Measurements from ENCODE around the gene PGS1.

DNA sequence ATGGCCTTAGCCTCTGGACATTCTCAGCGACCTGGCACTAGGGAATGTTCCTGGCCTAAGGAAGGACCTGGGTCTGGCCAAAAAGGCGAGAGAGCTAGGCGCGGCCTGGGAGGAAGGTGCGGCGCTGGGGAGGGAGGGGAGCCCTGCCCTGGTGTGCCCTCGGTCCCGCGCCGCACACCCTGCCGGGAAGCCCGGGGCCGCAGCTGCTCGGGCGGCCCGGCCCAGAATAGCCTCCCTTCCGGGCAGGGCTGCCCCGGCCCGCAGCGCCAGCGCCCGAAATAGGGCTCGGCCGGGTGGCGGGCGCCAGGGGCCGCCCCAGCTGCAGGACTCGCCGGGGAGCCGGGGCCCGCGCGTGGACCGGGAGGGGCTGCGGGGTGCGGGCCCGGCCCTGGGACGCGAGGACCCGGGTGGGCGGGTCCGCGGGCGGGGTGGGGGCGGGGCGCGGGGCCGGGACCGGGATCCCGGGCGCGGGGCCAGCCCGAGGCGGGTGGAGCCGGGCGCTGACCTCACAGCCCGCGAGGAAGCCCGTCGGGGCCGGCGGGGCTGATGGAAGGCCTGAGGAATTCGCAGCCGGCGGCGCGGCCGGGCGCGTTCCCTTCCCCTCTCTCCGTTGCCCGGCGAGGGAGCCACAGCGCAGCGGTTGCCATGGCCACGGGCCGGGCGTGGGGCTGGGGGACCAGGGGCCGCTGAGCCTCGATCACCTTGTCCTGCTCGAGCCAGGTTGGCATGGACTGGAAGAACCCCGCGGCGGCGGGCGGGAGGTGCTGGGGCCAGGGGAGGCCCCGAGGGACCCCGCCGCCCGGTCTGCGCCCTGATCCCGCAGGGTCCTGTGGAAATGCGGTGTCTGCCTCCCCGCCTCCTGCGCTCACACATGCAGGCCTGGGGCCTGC is 36.6 kb upstream of the PGS1 start:
- TF ChIP-seq, protein P1, sequence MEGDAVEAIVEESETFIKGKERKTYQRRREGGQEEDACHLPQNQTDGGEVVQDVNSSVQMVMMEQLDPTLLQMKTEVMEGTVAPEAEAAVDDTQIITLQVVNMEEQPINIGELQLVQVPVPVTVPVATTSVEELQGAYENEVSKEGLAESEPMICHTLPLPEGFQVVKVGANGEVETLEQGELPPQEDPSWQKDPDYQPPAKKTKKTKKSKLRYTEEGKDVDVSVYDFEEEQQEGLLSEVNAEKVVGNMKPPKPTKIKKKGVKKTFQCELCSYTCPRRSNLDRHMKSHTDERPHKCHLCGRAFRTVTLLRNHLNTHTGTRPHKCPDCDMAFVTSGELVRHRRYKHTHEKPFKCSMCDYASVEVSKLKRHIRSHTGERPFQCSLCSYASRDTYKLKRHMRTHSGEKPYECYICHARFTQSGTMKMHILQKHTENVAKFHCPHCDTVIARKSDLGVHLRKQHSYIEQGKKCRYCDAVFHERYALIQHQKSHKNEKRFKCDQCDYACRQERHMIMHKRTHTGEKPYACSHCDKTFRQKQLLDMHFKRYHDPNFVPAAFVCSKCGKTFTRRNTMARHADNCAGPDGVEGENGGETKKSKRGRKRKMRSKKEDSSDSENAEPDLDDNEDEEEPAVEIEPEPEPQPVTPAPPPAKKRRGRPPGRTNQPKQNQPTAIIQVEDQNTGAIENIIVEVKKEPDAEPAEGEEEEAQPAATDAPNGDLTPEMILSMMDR (IDR thresholded peaks at IDR 0.05; ENCODE audit: low read depth, low read length), result no peak
- TF ChIP-seq POLR2A (IDR thresholded peaks at IDR 0.05; ENCODE audit: extremely low read depth, insufficient read length) (no peak), MYC (IDR thresholded peaks at IDR 0.05; ENCODE audit: low read depth, low read length) (no peak)
- TF ChIP-seq, protein P2, sequence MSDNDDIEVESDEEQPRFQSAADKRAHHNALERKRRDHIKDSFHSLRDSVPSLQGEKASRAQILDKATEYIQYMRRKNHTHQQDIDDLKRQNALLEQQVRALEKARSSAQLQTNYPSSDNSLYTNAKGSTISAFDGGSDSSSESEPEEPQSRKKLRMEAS (IDR thresholded peaks at IDR 0.05; ENCODE audit: low read depth, low read length), result no peak
